SK-N-SH (cell line): ENCODE data around the gene ZXDC.

Source experiments
- CTCF ChIP-seq: fragments of 200-600 bp; sonication (generic); IDR thresholded peaks from 2 replicates; pipeline ENCODE4 v1.6.1; 2017; ENCODE audit warnings: antibody characterized with exemption, mild to moderate bottlenecking, moderate library complexity
- EP300 ChIP-seq, 2 experiments: IDR thresholded peaks; 2 replicates each; pipeline versions ENCODE4 v1.4.0 to v1.6.1; 2012; ENCODE audit warnings: borderline replicate concordance in 1 of 2, low read depth in 1 of 2, low read length in 1 of 2
- IRF3 ChIP-seq: fragments of 150-350 bp; IDR thresholded peaks from 2 replicates; pipeline ENCODE4 v1.6.1; 2016; ENCODE audit warnings: mild to moderate bottlenecking, low read depth, low read length
- NFIC ChIP-seq: IDR thresholded peaks from 2 replicates; pipeline ENCODE4 v1.4.0; 2012; ENCODE audit warnings: borderline replicate concordance
- POLR2AphosphoS5 ChIP-seq: IDR thresholded peaks from 2 replicates; pipeline ENCODE4 v1.6.1; 2012; ENCODE audit warnings: low read depth, low read length
- REST ChIP-seq: IDR thresholded peaks from 2 replicates; pipeline ENCODE4 v1.6.1; 2012; ENCODE audit warnings: mild to moderate bottlenecking, low read depth, low read length, moderate library complexity
- SMC3 ChIP-seq: IDR thresholded peaks from 2 replicates; pipeline ENCODE4 v1.6.1; 2012; ENCODE audit warnings: low read depth, low read length, improper control_type of control experiment
- TCF12 ChIP-seq: IDR thresholded peaks from 2 replicates; pipeline ENCODE4 v1.4.0; 2012
- TF ChIP-seq, protein P1 (sequence below): fragments of 150-350 bp; IDR thresholded peaks from 2 replicates; pipeline ENCODE4 v1.6.1; 2017; ENCODE audit warnings: antibody characterized with exemption, low read length, low read depth, borderline replicate concordance
- TF ChIP-seq, protein P2 (sequence below): IDR thresholded peaks from 2 replicates; pipeline ENCODE4 v1.4.0; 2012; ENCODE audit warnings: low read depth

- TF ChIP-seq EP300 (IDR thresholded peaks at IDR 0.05; ENCODE audit: borderline replicate concordance in 1 of 2, low read depth in 1 of 2, low read length in 1 of 2) (no peak), REST (no peak), CTCF (no peak), IRF3 (no peak), SMC3 (no peak), NFIC (no peak), TCF12 (no peak), POLR2AphosphoS5 (no peak)
- TF ChIP-seq, protein P1, sequence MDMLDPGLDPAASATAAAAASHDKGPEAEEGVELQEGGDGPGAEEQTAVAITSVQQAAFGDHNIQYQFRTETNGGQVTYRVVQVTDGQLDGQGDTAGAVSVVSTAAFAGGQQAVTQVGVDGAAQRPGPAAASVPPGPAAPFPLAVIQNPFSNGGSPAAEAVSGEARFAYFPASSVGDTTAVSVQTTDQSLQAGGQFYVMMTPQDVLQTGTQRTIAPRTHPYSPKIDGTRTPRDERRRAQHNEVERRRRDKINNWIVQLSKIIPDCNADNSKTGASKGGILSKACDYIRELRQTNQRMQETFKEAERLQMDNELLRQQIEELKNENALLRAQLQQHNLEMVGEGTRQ, result no peak
- TF ChIP-seq, protein P2, sequence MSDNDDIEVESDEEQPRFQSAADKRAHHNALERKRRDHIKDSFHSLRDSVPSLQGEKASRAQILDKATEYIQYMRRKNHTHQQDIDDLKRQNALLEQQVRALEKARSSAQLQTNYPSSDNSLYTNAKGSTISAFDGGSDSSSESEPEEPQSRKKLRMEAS, result no peak
Observed at GRCh38 chr3:126517291-126517951, 41.7 kb upstream of the ZXDC start, which contains the start of gene UROC1.
